Measurements from ENCODE around the gene RPL28. TPM values are rescaled to one million over a fixed set of nuclear protein-coding genes. Genes with fewer than 3 reads are reported as not detected.

Gene RPL28
- total RNA-seq, 1 donor from 2014 or later: 1,166 TPM

GRCh38 chr19:55433292-55433691 is 47.6 kb downstream of the RPL28 start:
- TF ChIP-seq POLR2AphosphoS5 (IDR thresholded peaks at IDR 0.05; ENCODE audit: insufficient read depth in 1 of 2, low read depth in 1 of 2) (no peak), CTCF (IDR thresholded peaks at IDR 0.05) (no peak), POLR2A (IDR thresholded peaks at IDR 0.05) (no peak)
- H3K36me3 ChIP-seq: no peaks in the 10 kb centered on the region
- no peaks in the 10 kb centered on the region for H3K4me1 ChIP-seq
- H3K4me3 ChIP-seq: no peak overlapping the region
- H3K27me3 ChIP-seq: peaks cover 6% of the 10 kb centered on the region
- intact Hi-C loops (cut with DNase I): no loop called here
- H3K9me3 ChIP-seq: no peaks in the 10 kb centered on the region
- DNase-seq (ENCODE audit: extremely low spot score in 2 of 2): no peak
- H3K27ac ChIP-seq: no peak overlapping the region

GRCh38 chr19:55434356-55434919 is 48.7 kb downstream of the RPL28 start:
- no peak for DNase-seq (ENCODE audit: extremely low spot score in 2 of 2)
- H3K27ac ChIP-seq: no peak overlapping the region
- no peaks in the 10 kb centered on the region for H3K4me1 ChIP-seq
- H3K4me3 ChIP-seq: no peak overlapping the region
- peaks cover 3% of the 10 kb centered on the region for H3K27me3 ChIP-seq
- intact Hi-C loops (cut with DNase I): no loop called here
- H3K36me3 ChIP-seq: no peaks in the 10 kb centered on the region
- TF ChIP-seq POLR2AphosphoS5 (IDR thresholded peaks at IDR 0.05; ENCODE audit: insufficient read depth in 1 of 2, low read depth in 1 of 2): no peak
- no peak for TF ChIP-seq CTCF (IDR thresholded peaks at IDR 0.05)
- TF ChIP-seq POLR2A (IDR thresholded peaks at IDR 0.05): no peak
- H3K9me3 ChIP-seq: no peaks in the 10 kb centered on the region

- Histone ChIP-seq H3K4me3 (no peak overlapping the region), H3K9me3 (no peaks in the 10 kb centered on the region), H3K27ac (no peak overlapping the region), H3K36me3 (no peaks in the 10 kb centered on the region), H3K4me1 (peaks cover under 1% of the 10 kb centered on the region), H3K27me3 (peaks cover 5% of the 10 kb centered on the region)
- TF ChIP-seq POLR2A (IDR thresholded peaks at IDR 0.05) (no peak), CTCF (IDR thresholded peaks at IDR 0.05) (no peak), POLR2AphosphoS5 (IDR thresholded peaks at IDR 0.05; ENCODE audit: insufficient read depth in 1 of 2, low read depth in 1 of 2) (no peak)
- intact Hi-C loops (cut with DNase I): no loop called here
- no peak for DNase-seq (ENCODE audit: extremely low spot score in 2 of 2)
Measured at GRCh38 chr19:55435020-55435419, 49.3 kb downstream of the RPL28 start.

GRCh38 chr19:55436847-55437246 is 51.1 kb downstream of the RPL28 start:
- H3K9me3 ChIP-seq: no peaks in the 10 kb centered on the region
- no peak overlapping the region for H3K27ac ChIP-seq
- no peak overlapping the region for H3K4me3 ChIP-seq
- intact Hi-C loops (cut with DNase I): no loop called here
- no peak for DNase-seq (ENCODE audit: extremely low spot score in 2 of 2)
- peaks cover 17% of the 10 kb centered on the region for H3K27me3 ChIP-seq
- peaks cover 15% of the 10 kb centered on the region for H3K4me1 ChIP-seq
- no peaks in the 10 kb centered on the region for H3K36me3 ChIP-seq
- no peak for TF ChIP-seq POLR2AphosphoS5 (IDR thresholded peaks at IDR 0.05; ENCODE audit: insufficient read depth in 1 of 2, low read depth in 1 of 2)
- no peak for TF ChIP-seq POLR2A (IDR thresholded peaks at IDR 0.05)
- no peak for TF ChIP-seq CTCF (IDR thresholded peaks at IDR 0.05)

- no peak for TF ChIP-seq POLR2AphosphoS5 (IDR thresholded peaks at IDR 0.05; ENCODE audit: insufficient read depth in 1 of 2, low read depth in 1 of 2)
- Histone ChIP-seq H3K27me3 (peaks cover 17% of the 10 kb centered on the region), H3K4me3 (no peak overlapping the region), H3K4me1 (peaks cover 20% of the 10 kb centered on the region), H3K36me3 (no peaks in the 10 kb centered on the region), H3K27ac (no peak overlapping the region), H3K9me3 (no peaks in the 10 kb centered on the region)
- DNase-seq (ENCODE audit: extremely low spot score in 2 of 2): no peak
- intact Hi-C loops (cut with DNase I): no loop called here
Measured at GRCh38 chr19:55437410-55437809, 51.7 kb downstream of the RPL28 start.

Data from vagina (tissue), 2 donors.